Measurements from ENCODE around the gene CD72. TPM values are rescaled to one million over a fixed set of nuclear protein-coding genes. Genes with fewer than 3 reads are reported as not detected.

Gene CD72
- total RNA-seq, 1 donor from 2014 or later = 4.9 TPM

DNA sequence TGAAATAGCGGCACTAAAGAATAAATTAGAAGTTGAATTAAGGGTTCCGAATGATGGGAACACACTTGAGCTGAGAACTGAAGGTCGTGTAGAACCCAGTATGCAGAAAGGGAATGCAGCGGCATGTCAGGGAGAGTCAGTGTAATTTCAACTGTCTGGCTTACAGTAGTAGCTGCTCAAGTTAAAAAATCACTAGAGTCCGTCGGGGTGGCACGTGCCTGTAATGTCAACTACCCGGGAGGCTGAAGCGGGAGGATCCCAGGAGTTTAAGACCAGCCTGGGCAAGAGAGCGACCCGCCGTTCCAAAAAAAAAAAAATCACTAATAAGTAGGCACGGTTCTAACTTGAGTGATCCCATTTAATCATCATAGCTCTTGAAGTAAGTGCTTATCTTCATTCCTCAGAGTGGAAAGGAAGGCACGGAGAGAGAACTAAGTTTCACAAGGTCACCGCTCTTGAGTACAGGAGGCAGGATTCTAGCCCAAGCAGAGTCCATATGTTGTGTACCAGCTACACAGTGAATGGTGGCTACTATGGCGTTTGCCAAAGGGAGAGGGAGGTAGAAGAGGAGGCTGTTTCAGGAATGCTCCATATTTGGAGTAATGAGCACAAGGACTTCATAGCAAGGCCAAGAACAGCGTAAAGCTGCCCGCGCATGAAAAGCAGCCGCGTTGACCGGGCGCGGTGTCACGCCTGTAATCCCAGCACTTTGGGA is 38.8 kb upstream of the CD72 start:
- peak overlapping the region; percentile 99 for H3K27ac Mint-ChIP-seq (ENCODE audit: unreplicated experiment)
- peaks cover 14% of the 10 kb centered on the region for H3K4me1 Mint-ChIP-seq (ENCODE audit: low read depth, unreplicated experiment)
- no peak for TF ChIP-seq CTCF (IDR thresholded peaks at IDR 0.05; ENCODE audit: partially characterized antibody, unreplicated experiment)

GRCh38 chr9:35656348-35656747 is 38.1 kb upstream of the CD72 start:
- no peaks in the 10 kb centered on the region for H3K36me3 Mint-ChIP-seq (ENCODE audit: unreplicated experiment)
- peaks cover 19% of the 10 kb centered on the region for H3K27me3 Mint-ChIP-seq (ENCODE audit: unreplicated experiment)
- H3K4me1 Mint-ChIP-seq (ENCODE audit: low read depth, unreplicated experiment) = peaks cover 15% of the 10 kb centered on the region
- peaks cover 20% of the 10 kb centered on the region for H3K9me3 Mint-ChIP-seq (ENCODE audit: unreplicated experiment)
- DNase-seq = no peak
- peak overlapping the region; percentile 83 for H3K4me3 Mint-ChIP-seq (ENCODE audit: unreplicated experiment)
- TF ChIP-seq CTCF (IDR thresholded peaks at IDR 0.05; ENCODE audit: partially characterized antibody, unreplicated experiment) = no peak
- peak overlapping the region; percentile 99 for H3K27ac Mint-ChIP-seq (ENCODE audit: unreplicated experiment)

More for the DNA sequence above, 38.8 kb upstream of the CD72 start:
- Mint-ChIP-seq H3K36me3 (ENCODE audit: unreplicated experiment) (no peaks in the 10 kb centered on the region), H3K27me3 (ENCODE audit: unreplicated experiment) (peaks cover 15% of the 10 kb centered on the region), H3K9me3 (ENCODE audit: unreplicated experiment) (peaks cover 20% of the 10 kb centered on the region), H3K4me3 (ENCODE audit: unreplicated experiment) (peak overlapping the region; percentile 83)
- DNase-seq = no peak

DNA sequence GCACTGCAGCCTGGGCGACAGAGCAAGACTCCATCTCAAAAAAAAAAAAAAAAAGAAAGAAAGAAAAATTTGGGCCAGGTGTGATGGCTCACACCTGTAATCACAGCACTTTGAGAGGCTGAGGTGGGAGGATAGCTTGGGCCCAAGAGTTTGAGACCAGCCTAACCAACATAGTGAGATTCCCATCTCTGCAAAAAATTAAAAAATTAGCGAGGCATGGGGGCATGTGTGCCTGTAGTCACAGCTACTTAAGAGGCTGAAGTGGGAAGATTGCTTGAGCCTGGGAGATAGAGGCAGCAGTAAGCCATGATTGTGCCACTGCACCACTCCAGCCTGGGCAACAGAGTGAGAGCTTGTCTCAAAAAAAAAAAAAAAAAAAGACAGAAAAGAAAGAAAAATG is 35.4 kb upstream of the CD72 start:
- H3K4me1 Mint-ChIP-seq (ENCODE audit: low read depth, unreplicated experiment) = peaks cover 14% of the 10 kb centered on the region
- H3K27ac Mint-ChIP-seq (ENCODE audit: unreplicated experiment) = no peak overlapping the region
- no peak for DNase-seq
- H3K9me3 Mint-ChIP-seq (ENCODE audit: unreplicated experiment) = peaks cover 18% of the 10 kb centered on the region
- H3K4me3 Mint-ChIP-seq (ENCODE audit: unreplicated experiment) = no peak overlapping the region
- TF ChIP-seq CTCF (IDR thresholded peaks at IDR 0.05; ENCODE audit: partially characterized antibody, unreplicated experiment) = no peak
- peaks cover 23% of the 10 kb centered on the region for H3K27me3 Mint-ChIP-seq (ENCODE audit: unreplicated experiment)
- H3K36me3 Mint-ChIP-seq (ENCODE audit: unreplicated experiment) = no peaks in the 10 kb centered on the region

DNA sequence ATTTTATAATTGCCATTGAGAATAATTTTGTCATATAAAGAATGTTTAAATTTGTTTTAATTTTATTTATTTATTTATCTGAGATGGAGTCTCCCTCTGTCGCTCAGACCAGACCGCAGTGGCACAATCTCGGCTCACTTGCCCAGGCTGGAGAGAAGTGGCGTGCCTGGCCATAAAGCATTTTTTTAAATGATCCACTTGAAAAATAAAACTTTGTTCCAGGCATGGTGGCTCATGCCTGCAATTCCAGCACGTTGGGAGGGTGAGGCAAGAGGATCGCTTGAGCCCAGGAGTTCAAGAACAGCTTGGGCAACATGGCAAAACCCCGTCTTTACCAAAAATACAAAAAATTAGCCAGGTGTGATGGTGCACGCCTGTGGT is 34.6 kb upstream of the CD72 start:
- Mint-ChIP-seq H3K4me1 (ENCODE audit: low read depth, unreplicated experiment) (peaks cover 20% of the 10 kb centered on the region), H3K9me3 (ENCODE audit: unreplicated experiment) (peaks cover 19% of the 10 kb centered on the region), H3K27me3 (ENCODE audit: unreplicated experiment) (peaks cover 26% of the 10 kb centered on the region)

More for the DNA sequence above, 34.6 kb upstream of the CD72 start:
- Mint-ChIP-seq H3K4me3 (ENCODE audit: unreplicated experiment) (no peak overlapping the region), H3K27ac (ENCODE audit: unreplicated experiment) (no peak overlapping the region), H3K36me3 (ENCODE audit: unreplicated experiment) (no peaks in the 10 kb centered on the region)
- DNase-seq = no peak
- TF ChIP-seq CTCF (IDR thresholded peaks at IDR 0.05; ENCODE audit: partially characterized antibody, unreplicated experiment) = no peak
